BE2C (cell line): ENCODE measurements around the gene COL27A1.

Source experiments
- DNase-seq: peaks from one replicate; pipeline ENCODE4 v3.0.0-alpha.2; 2020
- H3K27me3 ChIP-seq: fragments of 250-450 bp; sonication (Bioruptor Pico); 2 replicates; pipeline ENCODE4 v1.5.1; 2020; ENCODE audit warnings: mild to moderate bottlenecking
- H3K36me3 ChIP-seq: fragments of 250-450 bp; sonication (Bioruptor Pico); 2 replicates; pipeline ENCODE4 v1.5.1; 2020; ENCODE audit warnings: mild to moderate bottlenecking
- H3K4me1 ChIP-seq: fragments of 250-450 bp; sonication (Bioruptor Pico); 2 replicates; pipeline ENCODE4 v1.5.1; 2020
- H3K4me3 ChIP-seq: 2 replicates; pipeline ENCODE4 v1.5.1; 2011; ENCODE audit warnings: low read depth, low read length
- H3K9me3 ChIP-seq: fragments of 250-450 bp; sonication (Bioruptor Pico); 2 replicates; pipeline ENCODE4 v1.5.1; 2020
- CTCF ChIP-seq: IDR thresholded peaks from 2 replicates; pipeline ENCODE4 v1.5.1; 2012; ENCODE audit warnings: mild to moderate bottlenecking, low read depth, low read length

Gene COL27A1

GRCh38 chr9:114263853-114264510 is 108.6 kb downstream of the COL27A1 start:
- H3K4me3 ChIP-seq, result no peak overlapping the region
- no peaks in the 10 kb centered on the region for H3K9me3 ChIP-seq
- TF ChIP-seq CTCF, result peak; percentile 29
- H3K4me1 ChIP-seq, result peaks cover 4% of the 10 kb centered on the region
- DNase-seq, result peak; percentile 42
- no peaks in the 10 kb centered on the region for H3K27me3 ChIP-seq
- H3K36me3 ChIP-seq, result no peaks in the 10 kb centered on the region

DNA sequence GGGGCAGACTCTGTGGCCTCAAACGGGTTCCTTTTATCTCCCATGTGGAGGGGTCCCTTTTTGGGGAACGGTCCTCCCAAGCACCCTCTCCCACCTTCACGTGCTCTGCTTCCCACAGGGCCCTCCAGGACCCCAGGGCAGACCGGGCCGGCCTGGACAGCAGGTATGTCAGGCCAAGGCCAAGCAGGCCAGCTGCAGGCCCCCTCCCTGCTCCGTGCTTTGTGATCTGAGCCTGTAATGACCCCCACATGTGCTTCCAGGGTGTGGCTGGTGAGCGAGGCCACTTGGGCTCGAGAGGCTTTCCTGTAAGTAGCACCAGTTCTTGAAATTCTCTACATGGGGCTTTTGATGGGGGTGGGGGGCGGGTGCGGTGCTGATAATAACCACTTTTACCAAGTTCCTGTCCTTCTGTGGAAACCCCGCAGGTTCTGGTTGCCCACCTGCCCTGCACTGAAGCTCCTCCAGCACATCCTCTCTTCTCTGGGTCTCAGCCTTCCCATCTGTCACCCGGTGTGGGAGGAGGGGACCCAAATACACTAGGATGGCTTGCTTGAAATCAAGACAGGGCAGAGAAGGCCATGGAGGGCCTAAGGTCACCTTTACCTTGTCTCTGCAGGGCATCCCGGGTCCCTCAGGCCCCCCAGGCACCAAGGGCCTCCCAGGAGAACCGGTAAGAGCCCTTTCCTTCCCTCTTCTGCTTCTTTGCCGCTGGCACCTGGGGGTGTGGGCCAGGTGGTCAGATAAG is 109.6 kb downstream of the COL27A1 start:
- DNase-seq, result no peak
- no peaks in the 10 kb centered on the region for H3K9me3 ChIP-seq
- H3K4me3 ChIP-seq, result no peak overlapping the region
- no peaks in the 10 kb centered on the region for H3K27me3 ChIP-seq
- no peaks in the 10 kb centered on the region for H3K36me3 ChIP-seq
- TF ChIP-seq CTCF, result no peak
- H3K4me1 ChIP-seq, result peaks cover 2% of the 10 kb centered on the region

- Histone ChIP-seq H3K9me3 (no peaks in the 10 kb centered on the region), H3K36me3 (no peaks in the 10 kb centered on the region), H3K27me3 (no peaks in the 10 kb centered on the region), H3K4me1 (no peaks in the 10 kb centered on the region), H3K4me3 (no peak overlapping the region)
- no peak for TF ChIP-seq CTCF
- no peak for DNase-seq
Measured at GRCh38 chr9:114266969-114267368, 111.6 kb downstream of the COL27A1 start.

GRCh38 chr9:114269023-114269422 is 113.7 kb downstream of the COL27A1 start:
- TF ChIP-seq CTCF, result no peak
- no peaks in the 10 kb centered on the region for H3K9me3 ChIP-seq
- no peak for DNase-seq
- no peaks in the 10 kb centered on the region for H3K36me3 ChIP-seq
- no peaks in the 10 kb centered on the region for H3K4me1 ChIP-seq
- H3K27me3 ChIP-seq, result no peaks in the 10 kb centered on the region
- no peak overlapping the region for H3K4me3 ChIP-seq

DNA sequence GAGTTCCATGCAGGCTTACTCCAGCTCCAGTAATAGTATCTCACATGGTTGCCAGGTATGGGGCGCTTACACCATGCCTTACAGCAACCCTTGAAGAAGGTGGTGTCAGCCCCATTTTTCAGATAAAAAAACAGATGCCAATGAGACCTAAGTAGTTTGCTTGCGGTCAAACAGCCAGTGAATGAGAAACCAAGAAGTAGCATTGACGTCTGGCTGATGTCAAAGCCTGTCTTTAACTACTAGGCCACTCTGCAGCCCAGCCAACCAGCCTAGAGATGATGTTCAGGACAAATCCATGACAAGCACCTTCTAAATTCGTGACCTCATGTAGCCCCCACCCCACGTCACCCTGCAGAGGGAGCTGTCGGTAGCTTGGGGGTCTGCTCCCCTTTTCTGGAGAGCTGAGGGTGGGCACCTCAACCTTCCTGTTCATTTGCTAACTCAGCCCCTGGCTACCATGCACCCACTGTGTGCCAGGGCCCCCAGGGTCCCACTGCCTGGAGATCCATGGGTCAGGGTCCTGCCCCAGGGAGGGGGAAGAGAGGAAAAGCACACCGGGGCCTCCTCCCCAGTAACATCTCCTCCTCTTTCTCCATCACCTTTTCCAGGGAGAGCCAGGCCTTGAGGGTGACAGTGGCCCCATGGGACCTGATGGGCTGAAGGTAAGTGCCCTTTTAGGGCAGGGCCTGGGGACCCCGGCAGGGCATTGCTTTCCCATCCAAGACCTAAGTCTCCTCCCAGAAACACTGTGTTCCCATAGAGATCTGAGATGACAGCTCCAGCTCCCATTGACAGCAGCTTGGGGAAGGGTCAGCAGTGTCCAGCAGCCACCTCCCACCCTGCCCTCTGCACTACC is 115.0 kb downstream of the COL27A1 start:
- H3K36me3 ChIP-seq, result no peaks in the 10 kb centered on the region
- H3K27me3 ChIP-seq, result no peaks in the 10 kb centered on the region
- H3K4me1 ChIP-seq, result no peaks in the 10 kb centered on the region
- DNase-seq, result no peak
- H3K4me3 ChIP-seq, result no peak overlapping the region
- no peaks in the 10 kb centered on the region for H3K9me3 ChIP-seq
- no peak for TF ChIP-seq CTCF
